Psoas muscle (tissue), 8 donors: ENCODE data around the gene TFPI. TPM values are rescaled to one million over a fixed set of nuclear protein-coding genes. Genes with fewer than 3 reads are reported as not detected.

Source experiments
- ATAC-seq, 4 donors: fragments of 200-7000 bp; cut with Tn5 transposase; one replicate each; pipeline ENCODE4 v1.9.1; 2020; ENCODE audit warnings: moderate library complexity in 3 of 4, mild to moderate bottlenecking in 2 of 4
- DNase-seq, 2 donors: peaks; one replicate each; pipeline ENCODE4 v3.0.0-alpha.2; 2020
- H3K27ac ChIP-seq: fragments of 200-600 bp; one replicate; pipeline ENCODE4 v1.8.0; 2022
- H3K27me3 ChIP-seq, 3 donors: fragments of 200-600 bp in 1 of 3; one replicate each; pipeline versions ENCODE4 v1.6.1 to v1.8.0; 2013 to 2022; ENCODE audit warnings: low read length in 2 of 3, mild to moderate bottlenecking in 2 of 3, moderate library complexity in 1 of 3; ENCODE audit not compliant: insufficient read depth in 3 of 3
- H3K36me3 ChIP-seq, 2 donors: fragments of 200-600 bp in 1 of 2; one replicate each; pipeline versions ENCODE4 v1.6.1 to v1.8.0; 2013 to 2022; ENCODE audit warnings: low read depth in 1 of 2, mild to moderate bottlenecking in 1 of 2, moderate library complexity in 1 of 2; ENCODE audit not compliant: insufficient read depth in 1 of 2
- H3K4me1 ChIP-seq: fragments of 200-600 bp; one replicate; pipeline ENCODE4 v1.8.0; 2022
- H3K4me3 ChIP-seq: fragments of 200-600 bp; one replicate; pipeline ENCODE4 v1.8.0; 2022; ENCODE audit warnings: mild to moderate bottlenecking
- H3K9me3 ChIP-seq: fragments of 200-600 bp; one replicate; pipeline ENCODE4 v1.8.0; 2022
- CTCF ChIP-seq: fragments of 200-600 bp; IDR thresholded peaks from one replicate; pipeline ENCODE4 v1.8.0; 2022; ENCODE audit warnings: antibody characterized with exemption
- WGBS, 3 donors: extraction: QIAGEN DNeasy Blood & Tissue Kit; methylation state at CpG; one replicate each; pipeline versions ENCODE4 v1.1.6 to v1.1.7; 2013; 5-methylcytosine and 5-hydroxymethylcytosine counted together
- intact Hi-C, 2 donors: fragments of 100-400 bp; cut with DNase I; formaldehyde crosslinking; loops; one replicate each; pipeline versions ENCODE4 v1.11.0 to v1.14.2; 2022
- polyA plus RNA-seq, 3 donors: library from polyadenylated mRNA; stranded (reverse); fragments of 200-250 nt; gene quantifications; one replicate each; pipeline ENCODE4 v1.2.3, GENCODE V29; 2013
- total RNA-seq, 4 donors: library from RNA; stranded (reverse); fragmentation: NEBNext Ultra II Directional in 2 of 4; extraction: Animal tissue kit (Norgen Biotek cat#: 25700) in 2 of 4; gene quantifications; one replicate each; pipeline versions ENCODE4 v1.2.1 to v1.2.4, GENCODE V29; 2021 to 2023
- donor health status: healthy with polysubstance abuse.
- donor health status: DM: no; HTN: no; CAD: no; lungs with moderate emphysema.
- donor health status: Bipolar disorder and iron deficiency.
- donor health status: healthy.
- donor health status: DM: yes; HTN: yes; CAD: no.
- donor health status: DM: no; HTN: no; CAD: no.
- donor health status: DM: no; HTN: no; CAD: no.
- donor health status: DM: yes; HTN: yes; CAD: no.

The TFPI gene
- total and polyA plus RNA-seq, 7 donors: 15.0 to 96.0 (median 42.6) TPM

- Histone ChIP-seq H3K36me3 (no peaks in the 10 kb centered on the region), H3K4me1 (no peaks in the 10 kb centered on the region), H3K4me3 (no peak overlapping the region), H3K27ac (no peak overlapping the region), H3K27me3 (no peaks in the 10 kb centered on the region), H3K9me3 (no peaks in the 10 kb centered on the region)
- DNase-seq: no peak
- ATAC-seq: no peak
- intact Hi-C loops: loop anchor here in 1 of 2 donors (5.0 kb wide), 1 partner anchor 591 kb away; no protein-coding TSS in a partner anchor
- WGBS, 3 donors: 90 to 93% (median 91%) methylated on average over 1 of the region's 1 CpG
- TF ChIP-seq CTCF: peak; percentile 58
Observed at GRCh38 chr2:187453078-187453641, 101.1 kb downstream of the TFPI start.

DNA sequence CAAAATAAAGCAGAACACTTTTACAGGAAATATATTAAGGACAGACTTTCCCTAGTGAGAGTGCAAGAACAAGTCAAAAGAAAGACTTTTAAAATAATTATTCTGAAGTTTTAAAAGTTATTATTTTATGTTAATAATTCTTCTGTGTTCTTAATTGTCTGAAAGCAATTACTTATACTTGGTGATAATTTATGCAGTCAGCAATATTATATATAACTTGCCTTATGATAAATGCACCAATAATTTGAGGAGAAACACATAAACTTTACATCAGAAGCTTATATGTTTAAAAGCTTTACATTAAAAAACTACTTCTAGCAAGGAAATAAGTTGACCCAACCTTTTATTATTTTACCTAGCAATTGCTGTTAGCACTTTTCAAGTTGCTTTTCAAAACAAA is 102.7 kb downstream of the TFPI start:
- Histone ChIP-seq H3K27me3 (no peaks in the 10 kb centered on the region), H3K4me3 (no peak overlapping the region), H3K4me1 (no peaks in the 10 kb centered on the region), H3K27ac (no peak overlapping the region), H3K9me3 (no peaks in the 10 kb centered on the region), H3K36me3 (no peaks in the 10 kb centered on the region)
- intact Hi-C loops: loop anchor here in 1 of 2 donors (5.0 kb wide), 1 partner anchor 589 kb away; no protein-coding TSS in a partner anchor
- no peak for DNase-seq
- no peak for ATAC-seq
- no peak for TF ChIP-seq CTCF

DNA sequence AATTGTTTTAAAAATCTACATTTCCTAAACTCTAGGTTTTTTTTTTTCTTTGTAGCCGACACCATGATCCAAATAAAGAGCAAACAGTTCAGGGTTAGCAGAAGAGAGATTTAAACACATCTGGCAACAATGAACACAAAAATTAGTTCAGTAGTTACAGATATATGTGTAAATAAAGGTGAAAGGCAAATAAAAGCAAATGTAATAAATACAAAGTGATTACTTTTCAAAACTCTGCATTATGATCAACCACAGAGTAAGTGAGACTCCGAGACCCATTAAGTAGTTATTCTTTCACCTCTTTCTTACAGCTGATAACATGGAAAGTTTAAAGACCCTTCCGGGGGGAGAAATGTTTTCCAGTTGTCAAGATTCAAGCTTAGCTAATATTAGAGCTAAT is 106.9 kb downstream of the TFPI start:
- H3K27ac ChIP-seq: peak overlapping the region; percentile 36
- intact Hi-C loops: loop anchor here in 1 of 2 donors (10.0 kb wide), 1 partner anchor 143 kb away; no protein-coding TSS in a partner anchor

DNA sequence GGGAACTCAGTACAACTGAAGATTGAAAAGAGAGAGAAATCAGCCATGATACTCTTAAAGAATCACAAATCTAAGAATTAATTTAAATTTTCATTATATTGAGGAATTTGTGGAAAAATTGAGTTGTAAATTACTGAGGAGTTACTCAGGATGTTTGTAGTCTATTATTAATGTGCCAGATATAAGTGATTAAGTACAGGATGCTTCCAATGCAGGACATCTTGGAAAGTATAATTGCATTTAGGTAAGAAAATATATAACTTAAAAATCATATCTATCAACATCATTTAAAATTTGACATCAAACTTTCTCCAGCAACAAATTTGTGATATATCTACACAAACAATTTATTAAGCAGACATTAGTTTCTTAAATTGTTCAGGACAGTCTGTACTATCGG is 107.5 kb downstream of the TFPI start:
- Histone ChIP-seq H3K4me3 (peak overlapping the region; percentile 57), H3K36me3 (no peaks in the 10 kb centered on the region), H3K4me1 (no peaks in the 10 kb centered on the region), H3K27me3 (no peaks in the 10 kb centered on the region), H3K9me3 (no peaks in the 10 kb centered on the region), H3K27ac (no peak overlapping the region)
- TF ChIP-seq CTCF: no peak
- 60 to 72% (median 62%) methylated on average over 1 of the region's 1 CpG for WGBS, 3 donors
- ATAC-seq: no peak
- intact Hi-C loops: loop anchor here in 1 of 2 donors (10.0 kb wide), 1 partner anchor 142 kb away; no protein-coding TSS in a partner anchor
- DNase-seq: no peak

More for the DNA sequence above, 106.9 kb downstream of the TFPI start:
- Histone ChIP-seq H3K4me3 (peak overlapping the region; percentile 57), H3K27me3 (no peaks in the 10 kb centered on the region), H3K4me1 (no peaks in the 10 kb centered on the region), H3K36me3 (no peaks in the 10 kb centered on the region), H3K9me3 (no peaks in the 10 kb centered on the region)
- ATAC-seq (no peak), DNase-seq (no peak)
- no peak for TF ChIP-seq CTCF
- 22 to 32% (median 24%) methylated on average over 3 of the region's 3 CpGs for WGBS, 3 donors

GRCh38 chr2:187445051-187445450 is 109.2 kb downstream of the TFPI start:
- Histone ChIP-seq H3K27me3 (no peaks in the 10 kb centered on the region), H3K9me3 (no peaks in the 10 kb centered on the region), H3K4me3 (peak overlapping the region; percentile 57), H3K4me1 (no peaks in the 10 kb centered on the region), H3K27ac (no peak overlapping the region), H3K36me3 (no peaks in the 10 kb centered on the region)
- no peak for TF ChIP-seq CTCF
- ATAC-seq (no peak), DNase-seq (no peak)
- WGBS, 3 donors: 70 to 83% (median 80%) methylated on average over 6 of the region's 6 CpGs
- intact Hi-C loops: loop anchor here in 1 of 2 donors (10.0 kb wide), 1 partner anchor 140 kb away; no protein-coding TSS in a partner anchor
